ENCODE data around the gene ADGRD1. TPM values are rescaled to one million over a fixed set of nuclear protein-coding genes. Genes with fewer than 3 reads are reported as not detected.

ADGRD1 gene
- polyA plus RNA-seq, 3 donors = 4.7 to 17.9 (median 4.9) TPM

DNA sequence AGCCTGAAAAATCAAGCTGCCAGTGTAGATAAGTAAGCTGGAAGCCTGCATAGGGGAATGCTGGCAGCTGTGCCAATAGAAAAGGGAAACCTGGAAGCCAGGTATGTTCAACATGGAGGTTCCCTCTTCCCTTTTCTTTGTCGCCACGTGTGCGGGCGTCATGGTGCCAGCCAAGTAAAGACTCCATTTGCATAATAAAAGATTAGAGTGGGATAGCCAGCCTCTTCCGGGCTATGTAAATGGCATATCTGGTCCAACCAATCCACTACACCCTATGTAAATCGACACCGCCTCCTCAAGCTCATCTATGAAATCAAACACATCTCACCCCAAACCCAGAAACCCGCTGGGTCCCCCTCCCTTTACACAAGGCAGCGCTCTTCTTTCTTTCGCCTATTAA is 5.6 kb upstream of the ADGRD1 start:
- no peak for DNase-seq
- H3K4me2 ChIP-seq (replicated peaks; ENCODE audit: extremely low read depth, low read length, poor library complexity, severe bottlenecking) = no peak overlapping the region
- peaks cover 6 to 19% of the 10 kb centered on the region in 2 donors for H3K9me3 ChIP-seq (replicated peaks in 1 of 2; ENCODE audit: control insufficient read depth in 1 of 2, insufficient read depth in 1 of 2, low read length in 2 of 2)
- no peaks in the 10 kb centered on the region for H3K27me3 ChIP-seq (ENCODE audit: control insufficient read depth in 2 of 2, insufficient read depth in 2 of 2, low read length in 2 of 2)
- no peaks in the 10 kb centered on the region for H3K36me3 ChIP-seq (replicated peaks in 1 of 2; ENCODE audit: control insufficient read depth in 1 of 2, insufficient read depth in 2 of 2, low read length in 2 of 2)
- Mint-ChIP-seq H3K9me3 (peaks cover 19 to 27% (median 21%) of the 10 kb centered on the region in 7 donors), H3K4me3 (no peak overlapping the region), H3K4me1 (peaks cover 18% of the 10 kb centered on the region), H3K27ac (no peak overlapping the region), H3K27me3 (ENCODE audit: low read depth in 3 of 3) (peaks cover 13 to 28% (median 15%) of the 10 kb centered on the region in 3 donors), H3K36me3 (no peaks in the 10 kb centered on the region)
- H3K4me3 ChIP-seq (replicated peaks in 1 of 3; ENCODE audit: low read depth in 2 of 3, low read length in 3 of 3) = no peak overlapping the region
- H3K9ac ChIP-seq (ENCODE audit: insufficient read depth, low read length, poor library complexity, severe bottlenecking) = no peak overlapping the region
- intact Hi-C loops (cut with micrococcal nuclease) = no loop called here
- 100% methylated on average over 5 of the region's 10 CpGs for WGBS (ENCODE audit: insufficient coverage)
- H4K20me1 ChIP-seq (ENCODE audit: insufficient read depth, low read length) = no peaks in the 10 kb centered on the region
- H3K79me2 ChIP-seq (ENCODE audit: insufficient read depth, low read length) = no peaks in the 10 kb centered on the region
- no peak overlapping the region for H2AFZ ChIP-seq (ENCODE audit: insufficient read depth, low read depth, low read length, poor library complexity, severe bottlenecking)
- TF ChIP-seq, protein P1, sequence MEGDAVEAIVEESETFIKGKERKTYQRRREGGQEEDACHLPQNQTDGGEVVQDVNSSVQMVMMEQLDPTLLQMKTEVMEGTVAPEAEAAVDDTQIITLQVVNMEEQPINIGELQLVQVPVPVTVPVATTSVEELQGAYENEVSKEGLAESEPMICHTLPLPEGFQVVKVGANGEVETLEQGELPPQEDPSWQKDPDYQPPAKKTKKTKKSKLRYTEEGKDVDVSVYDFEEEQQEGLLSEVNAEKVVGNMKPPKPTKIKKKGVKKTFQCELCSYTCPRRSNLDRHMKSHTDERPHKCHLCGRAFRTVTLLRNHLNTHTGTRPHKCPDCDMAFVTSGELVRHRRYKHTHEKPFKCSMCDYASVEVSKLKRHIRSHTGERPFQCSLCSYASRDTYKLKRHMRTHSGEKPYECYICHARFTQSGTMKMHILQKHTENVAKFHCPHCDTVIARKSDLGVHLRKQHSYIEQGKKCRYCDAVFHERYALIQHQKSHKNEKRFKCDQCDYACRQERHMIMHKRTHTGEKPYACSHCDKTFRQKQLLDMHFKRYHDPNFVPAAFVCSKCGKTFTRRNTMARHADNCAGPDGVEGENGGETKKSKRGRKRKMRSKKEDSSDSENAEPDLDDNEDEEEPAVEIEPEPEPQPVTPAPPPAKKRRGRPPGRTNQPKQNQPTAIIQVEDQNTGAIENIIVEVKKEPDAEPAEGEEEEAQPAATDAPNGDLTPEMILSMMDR (IDR thresholded peaks at IDR 0.05) = no peak
- H3K4me1 ChIP-seq (ENCODE audit: control insufficient read depth in 1 of 2, insufficient read depth in 2 of 2, low read length in 2 of 2) = peaks cover 3 to 12% of the 10 kb centered on the region in 2 donors
- H3K27ac ChIP-seq (ENCODE audit: low read depth in 1 of 2, low read length in 2 of 2) = no peak overlapping the region

DNA sequence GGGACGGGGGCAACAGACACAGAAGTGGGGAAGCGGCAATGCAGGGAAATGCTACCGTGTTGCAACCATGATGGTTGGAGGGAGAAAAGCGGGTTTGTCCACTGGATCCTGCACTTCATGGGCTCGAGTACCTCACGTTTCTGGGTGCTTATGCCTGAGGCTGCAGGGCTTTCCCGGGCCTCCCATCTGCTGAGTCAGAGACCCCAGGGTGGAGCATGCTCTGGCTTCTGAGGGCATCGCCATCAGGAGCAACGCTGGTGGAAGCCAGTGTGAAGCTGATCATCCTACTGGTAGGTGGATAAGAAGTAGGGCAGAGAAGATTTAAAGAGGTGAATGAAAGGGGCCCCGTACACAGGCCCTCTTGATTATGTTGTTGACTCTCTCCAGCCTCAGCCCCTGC is 5.0 kb upstream of the ADGRD1 start:
- H3K4me2 ChIP-seq (replicated peaks; ENCODE audit: extremely low read depth, low read length, poor library complexity, severe bottlenecking) = no peak overlapping the region
- no peaks in the 10 kb centered on the region for H3K27me3 ChIP-seq (ENCODE audit: control insufficient read depth in 2 of 2, insufficient read depth in 2 of 2, low read length in 2 of 2)
- H2AFZ ChIP-seq (ENCODE audit: insufficient read depth, low read depth, low read length, poor library complexity, severe bottlenecking) = no peak overlapping the region
- Mint-ChIP-seq H3K9me3 (peaks cover 18 to 26% (median 21%) of the 10 kb centered on the region in 7 donors), H3K4me3 (no peak overlapping the region), H3K36me3 (no peaks in the 10 kb centered on the region), H3K27me3 (ENCODE audit: low read depth in 3 of 3) (peaks cover 12 to 28% (median 15%) of the 10 kb centered on the region in 3 donors), H3K4me1 (peaks cover 24% of the 10 kb centered on the region), H3K27ac (no peak overlapping the region)
- no peaks in the 10 kb centered on the region for H3K79me2 ChIP-seq (ENCODE audit: insufficient read depth, low read length)
- whole genome bisulfite sequencing (ENCODE audit: insufficient coverage) = 91% methylated on average over 8 of the region's 10 CpGs
- no peak overlapping the region for H3K27ac ChIP-seq (ENCODE audit: low read depth in 1 of 2, low read length in 2 of 2)
- no peak overlapping the region for H3K4me3 ChIP-seq (replicated peaks in 1 of 3; ENCODE audit: low read depth in 2 of 3, low read length in 3 of 3)
- DNase-seq = no peak
- peaks cover 6 to 19% of the 10 kb centered on the region in 2 donors for H3K9me3 ChIP-seq (replicated peaks in 1 of 2; ENCODE audit: control insufficient read depth in 1 of 2, insufficient read depth in 1 of 2, low read length in 2 of 2)
- no peaks in the 10 kb centered on the region for H4K20me1 ChIP-seq (ENCODE audit: insufficient read depth, low read length)
- H3K9ac ChIP-seq (ENCODE audit: insufficient read depth, low read length, poor library complexity, severe bottlenecking) = no peak overlapping the region
- H3K4me1 ChIP-seq (ENCODE audit: control insufficient read depth in 1 of 2, insufficient read depth in 2 of 2, low read length in 2 of 2) = peaks cover 9 to 18% of the 10 kb centered on the region in 2 donors
- TF ChIP-seq, protein P1 (IDR thresholded peaks at IDR 0.05) = no peak
- intact Hi-C loops (cut with micrococcal nuclease) = no loop called here
- no peaks in the 10 kb centered on the region for H3K36me3 ChIP-seq (replicated peaks in 1 of 2; ENCODE audit: control insufficient read depth in 1 of 2, insufficient read depth in 2 of 2, low read length in 2 of 2)
